Adrenal gland (tissue), 5 donors: ENCODE results near the gene THAP4.

Source experiments
- POLR2A ChIP-seq, 2 donors: fragments of 450-650 bp; IDR thresholded peaks; one replicate each; pipeline ENCODE4 v1.6.1; 2017; ENCODE audit warnings: antibody characterized with exemption in 2 of 2, mild to moderate bottlenecking in 2 of 2, moderate library complexity in 1 of 2
- TF ChIP-seq, protein P1 (sequence below), 6 experiments: fragments of 450-650 bp in 4 of 6; fragments of 200-600 bp in 2 of 6; sonication (generic) in 1 of 6; IDR thresholded peaks; 1 replicate in 5 of 6; 2 replicates in 1 of 6; pipeline versions ENCODE4 v1.5.1 to v1.8.0; 2016 to 2021; ENCODE audit warnings: antibody characterized with exemption in 6 of 6, mild to moderate bottlenecking in 2 of 6, moderate library complexity in 1 of 6
- donor health status: DM: no; HTN: no; CAD: no.

- TF ChIP-seq POLR2A (IDR thresholded peaks at IDR 0.05): no peak
- TF ChIP-seq, protein P1, sequence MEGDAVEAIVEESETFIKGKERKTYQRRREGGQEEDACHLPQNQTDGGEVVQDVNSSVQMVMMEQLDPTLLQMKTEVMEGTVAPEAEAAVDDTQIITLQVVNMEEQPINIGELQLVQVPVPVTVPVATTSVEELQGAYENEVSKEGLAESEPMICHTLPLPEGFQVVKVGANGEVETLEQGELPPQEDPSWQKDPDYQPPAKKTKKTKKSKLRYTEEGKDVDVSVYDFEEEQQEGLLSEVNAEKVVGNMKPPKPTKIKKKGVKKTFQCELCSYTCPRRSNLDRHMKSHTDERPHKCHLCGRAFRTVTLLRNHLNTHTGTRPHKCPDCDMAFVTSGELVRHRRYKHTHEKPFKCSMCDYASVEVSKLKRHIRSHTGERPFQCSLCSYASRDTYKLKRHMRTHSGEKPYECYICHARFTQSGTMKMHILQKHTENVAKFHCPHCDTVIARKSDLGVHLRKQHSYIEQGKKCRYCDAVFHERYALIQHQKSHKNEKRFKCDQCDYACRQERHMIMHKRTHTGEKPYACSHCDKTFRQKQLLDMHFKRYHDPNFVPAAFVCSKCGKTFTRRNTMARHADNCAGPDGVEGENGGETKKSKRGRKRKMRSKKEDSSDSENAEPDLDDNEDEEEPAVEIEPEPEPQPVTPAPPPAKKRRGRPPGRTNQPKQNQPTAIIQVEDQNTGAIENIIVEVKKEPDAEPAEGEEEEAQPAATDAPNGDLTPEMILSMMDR (IDR thresholded peaks at IDR 0.05): no peak
Measured at GRCh38 chr2:241620419-241620769, 16.6 kb downstream of the THAP4 start.
